CD4-positive, alpha-beta memory T cell (primary cell): ENCODE results near the gene MOB3C. TPM values are rescaled to one million over a fixed set of nuclear protein-coding genes. Genes with fewer than 3 reads are reported as not detected.

Experiments
- CTCF ChIA-PET: fragments of 350-600 bp; sonication (Branson Sonifier 250); formaldehyde crosslinking; loops from one replicate; lab custom pipeline; 2021; ENCODE audit warnings: inconsistent platforms; ENCODE audit not compliant: partially characterized antibody; lab: Charles Lee
- POLR2A ChIA-PET: fragments of 350-600 bp; sonication (Branson Sonifier 250); formaldehyde crosslinking; loops from one replicate; lab custom pipeline; 2021; ENCODE audit not compliant: partially characterized antibody; lab: Charles Lee
- DNase-seq, 5 donors: peaks; one replicate each; pipeline versions ENCODE4 v3.0.0 to v3.0.0-alpha.2; 2020 to 2022; ENCODE audit warnings: mixed read lengths in 1 of 5
- H3K27ac ChIP-seq: one replicate; pipeline ENCODE4 v1.7.0; 2013; ENCODE audit warnings: low read depth, low read length
- H3K27me3 ChIP-seq: 2 replicates; pipeline ENCODE4 v1.7.0; 2013; ENCODE audit warnings: mild to moderate bottlenecking, low read length, moderate library complexity; ENCODE audit not compliant: insufficient read depth
- H3K36me3 ChIP-seq: 2 replicates; pipeline ENCODE4 v1.7.0; 2013; ENCODE audit warnings: mild to moderate bottlenecking, low read length, moderate library complexity; ENCODE audit not compliant: insufficient read depth
- H3K4me1 ChIP-seq: 2 replicates; pipeline ENCODE4 v1.7.0; 2013; ENCODE audit warnings: mild to moderate bottlenecking, low read length, moderate library complexity; ENCODE audit not compliant: insufficient read depth
- H3K4me3 ChIP-seq, 2 donors: one replicate each; pipeline ENCODE4 v1.7.0; 2013; ENCODE audit warnings: low read length in 2 of 2, mild to moderate bottlenecking in 1 of 2
- H3K9me3 ChIP-seq, 2 donors: one replicate each; pipeline ENCODE4 v1.7.0; 2013; ENCODE audit warnings: low read length in 2 of 2, control low read depth in 1 of 2; ENCODE audit not compliant: control insufficient read depth in 1 of 2
- H3K27ac Mint-ChIP-seq, 7 donors: one replicate each; pipeline ENCODE4 v1.8.0; 2020 to 2021; ENCODE audit warnings: mixed read lengths in 7 of 7, mild to moderate bottlenecking in 6 of 7, inconsistent platforms in 3 of 7, moderate library complexity in 3 of 7
- H3K27me3 Mint-ChIP-seq, 2 donors: one replicate each; pipeline ENCODE4 v1.8.0; 2020 to 2021; ENCODE audit warnings: mixed read lengths in 2 of 2
- H3K36me3 Mint-ChIP-seq, 2 donors: one replicate each; pipeline ENCODE4 v1.8.0; 2020 to 2021; ENCODE audit warnings: mixed read lengths in 2 of 2, inconsistent platforms in 1 of 2, mild to moderate bottlenecking in 1 of 2
- H3K4me1 Mint-ChIP-seq, 4 donors: one replicate each; pipeline ENCODE4 v1.8.0; 2020 to 2021; ENCODE audit warnings: mixed read lengths in 4 of 4, mild to moderate bottlenecking in 1 of 4
- H3K4me3 Mint-ChIP-seq, 8 donors: one replicate each; pipeline ENCODE4 v1.8.0; 2020 to 2021; ENCODE audit warnings: mixed read lengths in 8 of 8, mild to moderate bottlenecking in 7 of 8, moderate library complexity in 6 of 8, inconsistent platforms in 3 of 8
- H3K9me3 Mint-ChIP-seq, 8 donors: one replicate each; pipeline ENCODE4 v1.8.0; 2020 to 2021; ENCODE audit warnings: mixed read lengths in 8 of 8, mild to moderate bottlenecking in 5 of 8, inconsistent platforms in 3 of 8, moderate library complexity in 1 of 8
- intact Hi-C: fragments of 100-400 bp; cut with micrococcal nuclease; formaldehyde crosslinking; loops from one replicate; pipeline ENCODE4 v1.15.1; 2023
- polyA plus RNA-seq, 2 donors: library from polyadenylated mRNA; unstranded; fragments of 300-500 nt; fragmentation: Illumina TruSeq; gene quantifications; one replicate each; pipeline ENCODE4 v1.2.3, GENCODE V29; 2021
- total RNA-seq, 2 experiments: library from RNA; stranded (reverse); gene quantifications; one replicate each; pipeline ENCODE4 v1.2.3, GENCODE V29; 2021

MOB3C gene
- total and polyA plus RNA-seq, 4 experiments from 2014 or later: 9.8 to 29.5 (median 23.5) TPM

DNA sequence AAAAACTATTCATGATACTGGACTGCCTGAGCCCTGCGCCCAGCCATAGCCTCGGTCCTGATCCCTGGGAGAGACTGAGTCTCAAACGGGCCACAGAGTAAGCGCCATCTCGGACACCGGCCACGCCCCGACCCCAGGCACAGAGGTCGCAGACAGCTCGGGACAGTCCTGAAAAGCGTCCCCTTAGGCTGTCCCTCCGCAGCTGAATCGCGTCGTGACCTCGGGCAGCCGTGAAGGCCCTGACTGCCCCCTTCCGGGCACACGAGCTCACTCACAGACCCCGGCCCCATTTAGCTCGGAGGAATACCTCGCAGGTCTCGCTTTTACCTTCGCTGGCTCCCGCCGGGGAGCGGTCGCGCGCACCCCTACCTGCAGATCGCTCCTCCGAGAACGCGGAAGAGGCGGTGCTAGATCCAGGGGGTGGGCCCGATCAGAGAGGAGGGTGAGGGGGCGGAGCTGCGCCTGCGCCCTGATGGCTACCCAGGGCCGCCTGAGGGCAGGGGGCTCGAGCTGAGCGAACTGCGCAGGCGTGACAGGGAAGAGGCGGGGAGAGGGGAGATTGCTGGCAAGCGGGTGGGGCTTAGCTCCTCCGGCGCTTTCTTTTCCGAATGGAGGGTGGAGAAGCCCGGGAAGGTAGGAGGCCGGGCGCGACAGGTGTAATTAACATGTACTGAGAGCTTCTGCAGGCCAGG is 12.6 kb downstream of the MOB3C start, which contains the start of gene MKNK1:
MKNK1 (minus strand) TSS at position 411 of the 692 bp plus-strand sequence. CDS start 20,941 bp downstream, outside the sequence.
- Histone ChIP-seq H3K9me3 (no peaks in the 10 kb centered on the region), H3K27ac (peak within 1 kb of the TSS; percentile 71), H3K36me3 (peaks cover 10% of the 10 kb centered on the region), H3K4me3 (peak within 1 kb of the TSS; percentile 63 to 86), H3K27me3 (no peaks in the 10 kb centered on the region), H3K4me1 (peaks cover 57% of the 10 kb centered on the region)
- intact Hi-C loops: loop anchor here (1.0 to 10.0 kb wide), 4 partner anchors 12 to 115 kb away; partner anchors contain the start of genes ATPAF1, EFCAB14 and MOB3C
- peaks cover 49 to 77% (median 63%) of the 10 kb centered on the region in 4 donors for H3K4me1 Mint-ChIP-seq
- no peaks in the 10 kb centered on the region for H3K27me3 Mint-ChIP-seq
- ChIA-PET POLR2A (interaction anchor here (0.7 to 8.7 kb wide), 20 partner anchors 11 to 917 kb away, joined by 3 to 182 read pairs (median 4); partner anchors contain the start of genes ATPAF1, EFCAB14, GPBP1L1 and MOB3C), CTCF (interaction anchor here (0.6 to 5.3 kb wide), 12 partner anchors 10 to 122 kb away, joined by 3 to 37 read pairs (median 4); partner anchors contain the start of gene MOB3C)
- peak within 1 kb of the TSS; percentile 93 to 97 (median 94) for H3K4me3 Mint-ChIP-seq
- no peaks in the 10 kb centered on the region for H3K9me3 Mint-ChIP-seq
- peak; percentile 98 to 99 (median 99) for DNase-seq
- peaks cover 12 to 21% of the 10 kb centered on the region in 2 donors for H3K36me3 Mint-ChIP-seq
- H3K27ac Mint-ChIP-seq: peak within 1 kb of the TSS; percentile 90 to 97 (median 95)

DNA sequence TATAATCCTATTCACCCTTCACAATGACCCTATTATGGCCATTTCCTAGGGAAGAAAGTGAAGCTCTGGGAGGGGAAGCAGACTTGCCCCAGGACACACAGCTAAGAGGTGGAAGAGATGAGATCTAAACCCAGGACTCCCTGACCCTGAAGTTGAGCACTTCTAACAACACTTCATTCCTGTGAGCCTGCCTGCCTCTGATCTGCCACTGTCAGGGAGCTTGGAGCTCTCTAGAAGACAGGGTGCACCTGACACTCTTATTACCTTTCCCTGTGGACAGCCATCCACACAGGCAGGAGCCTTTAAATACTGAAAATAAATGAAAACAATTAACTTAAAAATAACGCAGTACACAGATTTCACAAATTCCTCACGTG is 13.1 kb downstream of the MOB3C start:
- peaks cover 62% of the 10 kb centered on the region for H3K4me1 ChIP-seq
- Mint-ChIP-seq H3K4me1 (peaks cover 51 to 82% (median 67%) of the 10 kb centered on the region in 4 donors), H3K4me3 (peak overlapping the region; percentile 93 to 97 (median 94)), H3K27me3 (no peaks in the 10 kb centered on the region), H3K27ac (peak overlapping the region; percentile 90 to 97 (median 95)), H3K9me3 (no peaks in the 10 kb centered on the region), H3K36me3 (peaks cover 8 to 15% of the 10 kb centered on the region in 2 donors)
- CTCF ChIA-PET: interaction anchor here (0.6 to 5.3 kb wide), 10 partner anchors 10 to 123 kb away, joined by 3 to 37 read pairs (median 4); partner anchors contain the start of gene MOB3C
- H3K27me3 ChIP-seq: no peaks in the 10 kb centered on the region
- peaks cover 5% of the 10 kb centered on the region for H3K36me3 ChIP-seq
- no peaks in the 10 kb centered on the region for H3K9me3 ChIP-seq
- intact Hi-C loops: loop anchor here (10.0 kb wide), 1 partner anchor 69 kb away; a partner anchor contains a TSS
- POLR2A ChIA-PET: interaction anchor here (0.8 to 8.7 kb wide), 16 partner anchors 10 to 116 kb away, joined by 3 to 182 read pairs (median 4); partner anchors contain the start of genes ATPAF1, EFCAB14 and MOB3C
- H3K27ac ChIP-seq: peak overlapping the region; percentile 71
- H3K4me3 ChIP-seq: peak overlapping the region; percentile 60 to 86
- no peak for DNase-seq

DNA sequence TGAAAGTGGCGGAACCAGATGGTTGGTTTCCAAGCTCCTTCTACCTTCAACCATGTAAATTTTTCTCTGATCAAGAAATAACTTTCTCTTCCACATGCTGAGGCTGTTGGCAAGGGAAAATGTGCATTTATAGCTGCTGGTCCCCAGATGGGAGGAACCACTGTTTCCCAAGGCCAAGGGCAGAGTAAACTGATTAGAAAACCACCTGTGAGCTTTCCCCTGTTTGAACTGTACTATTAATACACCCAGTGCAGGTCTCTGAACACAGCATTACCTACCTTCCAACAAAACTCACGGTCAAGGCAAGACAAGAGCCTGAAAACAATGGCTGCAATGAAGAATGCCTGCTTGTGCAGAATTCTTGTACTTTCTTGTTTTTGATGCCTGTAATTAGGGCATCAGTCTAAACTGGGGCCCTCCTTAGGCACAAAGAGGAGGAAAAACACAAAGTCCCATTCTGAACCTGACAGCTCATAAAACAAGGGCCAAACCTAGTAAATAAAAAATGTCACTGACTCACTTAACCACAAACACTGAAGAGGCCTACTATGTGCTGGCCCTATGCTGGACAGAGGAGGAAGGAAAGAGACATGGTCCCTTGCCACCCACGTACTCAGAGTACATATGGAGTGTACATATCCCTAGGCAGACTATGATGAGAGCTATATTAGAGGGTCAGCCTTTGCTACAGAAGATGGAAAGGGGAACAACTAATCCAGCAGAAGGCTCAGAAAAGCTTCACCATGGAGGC is 15.2 kb downstream of the MOB3C start:
- peak overlapping the region in 6 of 7 donors; percentile 16 to 87 (median 48) for H3K27ac Mint-ChIP-seq
- ChIA-PET POLR2A (interaction anchor here (0.6 to 8.7 kb wide), 3 partner anchors 14 to 118 kb away, joined by 4 to 182 read pairs (median 4); partner anchors contain the start of gene MOB3C), CTCF (no interaction called here)
- intact Hi-C loops: loop anchor here (10.0 kb wide), 1 partner anchor 67 kb away; a partner anchor contains a TSS
- no peaks in the 10 kb centered on the region for H3K9me3 Mint-ChIP-seq
- peaks cover 54 to 95% (median 76%) of the 10 kb centered on the region in 4 donors for H3K4me1 Mint-ChIP-seq
- DNase-seq: no peak
- no peaks in the 10 kb centered on the region for H3K36me3 ChIP-seq
- no peaks in the 10 kb centered on the region for H3K9me3 ChIP-seq
- no peaks in the 10 kb centered on the region for H3K27me3 Mint-ChIP-seq
- peaks cover 15 to 18% of the 10 kb centered on the region in 2 donors for H3K36me3 Mint-ChIP-seq
- peak overlapping the region in 7 of 8 donors; percentile 28 to 85 (median 76) for H3K4me3 Mint-ChIP-seq
- H3K4me3 ChIP-seq: no peak overlapping the region
- H3K27me3 ChIP-seq: no peaks in the 10 kb centered on the region
- no peak overlapping the region for H3K27ac ChIP-seq
- peaks cover 61% of the 10 kb centered on the region for H3K4me1 ChIP-seq

DNA sequence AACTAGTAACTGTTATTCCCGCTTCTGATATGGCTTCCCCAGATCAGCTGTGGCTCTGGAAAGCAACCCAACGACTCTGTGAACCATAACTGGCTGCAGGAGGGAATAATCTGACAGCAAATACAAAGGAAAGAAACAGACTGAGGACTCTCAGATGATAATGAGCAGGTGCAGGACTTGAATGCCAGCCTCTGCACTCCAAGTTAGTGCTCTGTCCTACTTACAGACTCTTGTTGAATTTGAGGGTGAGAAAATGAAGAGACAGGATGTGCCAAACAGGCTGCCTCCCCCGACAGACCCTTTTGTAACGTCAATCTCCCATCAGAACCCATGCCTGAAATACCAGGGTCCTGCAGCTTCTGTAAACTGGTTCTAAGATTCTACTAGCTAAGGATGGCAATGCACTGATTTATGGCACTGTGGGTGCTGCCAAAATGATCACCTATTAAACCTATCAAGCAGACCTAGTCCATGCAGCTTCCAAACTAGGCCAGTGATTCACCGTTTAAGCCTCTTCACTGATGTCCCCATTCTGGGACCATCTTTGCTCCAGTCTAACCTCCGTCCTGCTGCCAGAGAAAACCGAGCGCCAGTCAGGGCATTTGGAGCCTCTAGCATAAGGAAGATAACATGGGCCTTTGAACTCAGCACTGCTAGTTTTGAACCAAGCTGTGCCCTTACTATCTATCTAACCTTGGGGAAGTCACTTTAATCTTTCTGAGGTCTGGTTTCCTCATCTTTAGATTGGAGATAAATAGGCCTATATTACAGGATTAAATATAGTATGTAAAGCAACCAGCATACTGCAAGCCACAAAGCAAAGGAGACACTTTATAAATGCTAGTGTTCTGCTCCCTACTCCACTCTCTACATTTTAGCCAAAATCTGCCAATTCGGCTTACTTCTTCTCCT is 17.3 kb downstream of the MOB3C start:
- Histone ChIP-seq H3K4me3 (no peak overlapping the region), H3K4me1 (peaks cover 57% of the 10 kb centered on the region), H3K27ac (no peak overlapping the region), H3K27me3 (no peaks in the 10 kb centered on the region), H3K9me3 (no peaks in the 10 kb centered on the region), H3K36me3 (no peaks in the 10 kb centered on the region)
- POLR2A ChIA-PET: interaction anchor here (1.3 kb wide), 1 partner anchor 9 kb away, joined by 4 read pairs; no protein-coding TSS in a partner anchor
- peaks cover 14 to 15% of the 10 kb centered on the region in 2 donors for H3K36me3 Mint-ChIP-seq
- H3K27ac Mint-ChIP-seq: peak overlapping the region; percentile 25 to 86 (median 54)
- H3K4me3 Mint-ChIP-seq: peak overlapping the region in 6 of 8 donors; percentile 3 to 69 (median 14)
- H3K27me3 Mint-ChIP-seq: no peaks in the 10 kb centered on the region
- intact Hi-C loops: no loop called here
- H3K4me1 Mint-ChIP-seq: peaks cover 51 to 95% (median 73%) of the 10 kb centered on the region in 4 donors
- no peaks in the 10 kb centered on the region for H3K9me3 Mint-ChIP-seq
- DNase-seq: no peak
- CTCF ChIA-PET: interaction anchor here (1.6 kb wide), 1 partner anchor 50 kb away, joined by 3 read pairs; no protein-coding TSS in a partner anchor

DNA sequence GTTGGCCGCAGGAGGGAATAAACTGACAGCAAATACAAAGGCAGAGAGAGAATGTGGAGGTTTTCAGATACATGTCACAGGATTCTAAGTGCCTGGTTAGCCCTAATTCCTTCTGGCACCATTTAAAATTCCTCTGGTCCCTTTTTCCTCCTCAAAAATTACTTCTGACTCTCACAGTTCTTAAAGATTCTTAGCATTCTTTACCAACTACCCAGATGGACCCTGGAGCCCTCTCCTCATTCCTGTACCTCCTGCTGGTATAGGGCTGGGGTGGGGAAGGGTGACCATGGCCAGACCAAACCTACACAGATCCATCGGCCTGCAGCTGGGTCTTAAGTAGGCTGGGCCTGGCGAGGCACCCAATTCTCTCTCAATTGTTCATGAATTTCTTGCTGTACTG is 19.8 kb downstream of the MOB3C start:
- Mint-ChIP-seq H3K4me1 (peaks cover 44 to 85% (median 64%) of the 10 kb centered on the region in 4 donors), H3K9me3 (no peaks in the 10 kb centered on the region), H3K27ac (peak overlapping the region in 4 of 7 donors; percentile 30 to 82 (median 41)), H3K4me3 (no peak overlapping the region), H3K27me3 (no peaks in the 10 kb centered on the region), H3K36me3 (peaks cover 32 to 37% of the 10 kb centered on the region in 2 donors)
- intact Hi-C loops: no loop called here
- no peak overlapping the region for H3K27ac ChIP-seq
- H3K9me3 ChIP-seq: no peaks in the 10 kb centered on the region
- POLR2A ChIA-PET: no interaction called here
- peaks cover 10% of the 10 kb centered on the region for H3K36me3 ChIP-seq
- no peak for DNase-seq
- H3K27me3 ChIP-seq: no peaks in the 10 kb centered on the region
- peaks cover 49% of the 10 kb centered on the region for H3K4me1 ChIP-seq
- CTCF ChIA-PET: no interaction called here
- H3K4me3 ChIP-seq: no peak overlapping the region

DNA sequence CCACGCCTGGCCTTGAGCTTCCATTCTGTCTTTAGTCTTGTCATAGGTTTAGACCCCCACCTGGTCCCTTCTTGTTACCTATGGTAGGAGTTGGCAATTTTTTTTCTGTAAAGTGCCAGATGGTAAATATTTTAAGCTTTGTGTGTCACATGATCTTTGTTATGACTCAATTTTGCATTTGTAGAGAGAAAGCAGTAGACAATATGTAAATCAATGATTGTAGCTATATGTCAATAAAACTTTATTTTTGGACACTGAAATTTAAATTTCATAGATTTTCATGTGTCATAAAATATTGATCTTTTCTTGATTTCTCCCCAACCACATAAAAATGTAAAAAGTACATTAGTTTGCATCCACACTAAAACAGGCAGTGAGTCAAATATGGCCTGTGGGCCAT is 20.6 kb downstream of the MOB3C start:
- Histone ChIP-seq H3K27ac (no peak overlapping the region), H3K27me3 (no peaks in the 10 kb centered on the region), H3K36me3 (peaks cover 16% of the 10 kb centered on the region), H3K4me3 (no peak overlapping the region), H3K4me1 (peaks cover 44% of the 10 kb centered on the region), H3K9me3 (no peaks in the 10 kb centered on the region)
- Mint-ChIP-seq H3K4me1 (peaks cover 36 to 77% (median 58%) of the 10 kb centered on the region in 4 donors), H3K4me3 (peak overlapping the region in 1 of 8 donors; percentile 1), H3K27me3 (no peaks in the 10 kb centered on the region), H3K27ac (peak overlapping the region in 2 of 7 donors; percentile 31 to 51), H3K36me3 (peaks cover 38 to 45% of the 10 kb centered on the region in 2 donors), H3K9me3 (no peaks in the 10 kb centered on the region)
- CTCF ChIA-PET: interaction anchor here (1.4 kb wide), 1 partner anchor 14 kb away, joined by 3 read pairs; no protein-coding TSS in a partner anchor
- no peak for DNase-seq
- intact Hi-C loops: no loop called here
- POLR2A ChIA-PET: no interaction called here
